ENCODE measurements around the gene HES2.
"Not testable (repeated sequence)": the region's sequence is repeated elsewhere in the genome, so short reads cannot be mapped to it uniquely, and the experiment has no call there.

The HES2 gene

DNA sequence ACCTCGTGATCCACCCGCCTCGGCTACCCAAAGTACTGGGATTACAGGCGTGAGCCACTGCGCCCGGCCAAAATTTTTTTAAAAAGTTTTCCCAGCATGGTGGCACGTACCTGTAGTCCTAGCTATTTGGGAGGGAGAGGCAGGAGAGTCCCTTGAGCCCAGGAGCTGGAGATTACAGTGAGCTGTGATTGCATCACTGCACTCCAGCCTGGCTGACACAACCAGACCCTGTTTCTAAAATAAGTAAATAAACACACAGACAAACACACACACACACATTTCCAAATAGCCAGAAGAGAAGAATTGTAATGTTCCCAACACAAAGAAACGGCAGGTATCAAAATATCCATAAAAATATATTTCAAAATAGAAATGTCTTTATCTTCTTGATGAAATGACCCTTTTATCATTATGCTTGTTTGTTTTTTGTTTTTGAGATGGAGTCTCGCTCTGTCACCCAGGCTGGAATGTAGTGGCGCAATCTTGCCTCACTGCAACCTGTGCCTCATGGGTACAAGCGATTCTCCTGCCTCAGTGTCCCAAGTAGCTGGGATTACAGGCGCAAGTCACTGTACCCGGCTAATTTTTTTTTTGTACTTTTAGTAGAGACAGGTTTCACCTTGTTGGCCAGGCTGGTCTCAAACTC lies 9.3 kb downstream of the HES2 start:
- WGBS, result 93% methylated on average over 12 of the region's 13 CpGs
- Histone ChIP-seq H3K27me3 (ENCODE audit: insufficient read depth, low read length) (peaks cover 33% of the 10 kb centered on the region), H3K27ac (ENCODE audit: low read depth, low read length) (no peak overlapping the region), H3K36me3 (ENCODE audit: insufficient read depth, low read length) (no peaks in the 10 kb centered on the region), H3K9ac (ENCODE audit: low read depth, low read length) (no peak overlapping the region), H3K4me1 (ENCODE audit: insufficient read depth, low read length) (peaks cover 8% of the 10 kb centered on the region; the same call in 1 of the 2 replicates), H3K4me3 (ENCODE audit: low read length) (no peak overlapping the region), H3K9me3 (ENCODE audit: insufficient read depth, low read depth, low read length) (no peaks in the 10 kb centered on the region)

DNA sequence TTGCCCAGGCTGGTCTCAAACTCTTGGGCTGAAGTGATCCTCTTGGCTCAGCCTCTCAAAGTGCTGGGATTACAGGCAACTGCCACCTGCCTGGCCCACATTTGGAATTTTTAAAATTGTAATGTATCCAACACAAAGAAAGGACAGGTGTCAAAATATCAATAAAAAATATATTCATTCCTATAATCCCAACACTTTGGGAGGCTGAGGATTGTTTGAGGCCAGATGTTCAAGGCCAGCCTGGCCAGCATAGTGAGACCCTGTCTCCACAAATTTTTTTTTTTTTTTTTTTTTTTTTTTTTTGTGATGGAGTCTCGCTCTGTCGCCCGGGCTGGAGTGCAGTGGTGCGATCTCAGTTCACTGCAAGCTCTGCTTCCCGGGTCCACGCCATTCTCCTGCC lies 10.0 kb downstream of the HES2 start:
- no peak overlapping the region for H3K9ac ChIP-seq (ENCODE audit: low read depth, low read length)
- WGBS, result 94% methylated on average over 6 of the region's 6 CpGs
- H3K27ac ChIP-seq (ENCODE audit: low read depth, low read length), result no peak overlapping the region
- no peaks in the 10 kb centered on the region for H3K36me3 ChIP-seq (ENCODE audit: insufficient read depth, low read length)
- H3K4me3 ChIP-seq (ENCODE audit: low read length), result no peak overlapping the region
- H3K4me1 ChIP-seq (ENCODE audit: insufficient read depth, low read length), result 0 out of 2 replicates have a peak, but pooled peaks cover 2% of the 10 kb centered on the region
- no peaks in the 10 kb centered on the region for H3K9me3 ChIP-seq (ENCODE audit: insufficient read depth, low read depth, low read length)
- H3K27me3 ChIP-seq (ENCODE audit: insufficient read depth, low read length), result peaks cover 33% of the 10 kb centered on the region

GRCh38 chr1:6409053-6409452 lies 10.7 kb downstream of the HES2 start:
- H3K9ac ChIP-seq (ENCODE audit: low read depth, low read length), result no peak overlapping the region
- no peak overlapping the region for H3K4me3 ChIP-seq (ENCODE audit: low read length)
- no peaks in the 10 kb centered on the region for H3K4me1 ChIP-seq (ENCODE audit: insufficient read depth, low read length)
- 95% methylated on average over 4 of the region's 4 CpGs for WGBS
- no peaks in the 10 kb centered on the region for H3K9me3 ChIP-seq (ENCODE audit: insufficient read depth, low read depth, low read length)
- no peaks in the 10 kb centered on the region for H3K36me3 ChIP-seq (ENCODE audit: insufficient read depth, low read length)
- H3K27me3 ChIP-seq (ENCODE audit: insufficient read depth, low read length), result peaks cover 27% of the 10 kb centered on the region
- H3K27ac ChIP-seq (ENCODE audit: low read depth, low read length), result no peak overlapping the region

DNA sequence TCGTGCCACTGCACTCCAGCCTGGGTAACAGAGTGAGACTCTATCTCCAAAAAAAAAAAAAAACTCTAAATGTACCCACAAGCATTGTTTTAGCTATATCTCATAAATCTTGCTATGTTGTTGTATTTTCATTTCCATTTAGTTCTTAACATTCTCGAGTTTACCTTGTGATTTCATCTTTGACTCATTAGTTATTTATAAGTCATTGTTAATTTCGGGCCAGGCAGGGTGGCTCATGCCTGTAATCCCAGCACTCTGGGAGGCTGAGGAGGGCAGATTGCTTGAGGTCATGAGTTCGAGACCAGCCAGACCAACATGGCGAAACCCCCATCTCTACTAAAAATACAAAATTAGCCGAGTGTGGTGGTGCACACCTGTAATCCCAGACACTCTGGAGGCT lies 11.7 kb downstream of the HES2 start:
- H3K4me3 ChIP-seq (ENCODE audit: low read length), result no peak overlapping the region
- H3K27ac ChIP-seq (ENCODE audit: low read depth, low read length), result no peak overlapping the region
- WGBS, result 90% methylated on average over 5 of the region's 6 CpGs
- H3K9ac ChIP-seq (ENCODE audit: low read depth, low read length), result no peak overlapping the region
- peaks cover 19% of the 10 kb centered on the region for H3K27me3 ChIP-seq (ENCODE audit: insufficient read depth, low read length)
- H3K36me3 ChIP-seq (ENCODE audit: insufficient read depth, low read length), result no peaks in the 10 kb centered on the region
- no peaks in the 10 kb centered on the region for H3K9me3 ChIP-seq (ENCODE audit: insufficient read depth, low read depth, low read length)
- H3K4me1 ChIP-seq (ENCODE audit: insufficient read depth, low read length), result no peaks in the 10 kb centered on the region

DNA sequence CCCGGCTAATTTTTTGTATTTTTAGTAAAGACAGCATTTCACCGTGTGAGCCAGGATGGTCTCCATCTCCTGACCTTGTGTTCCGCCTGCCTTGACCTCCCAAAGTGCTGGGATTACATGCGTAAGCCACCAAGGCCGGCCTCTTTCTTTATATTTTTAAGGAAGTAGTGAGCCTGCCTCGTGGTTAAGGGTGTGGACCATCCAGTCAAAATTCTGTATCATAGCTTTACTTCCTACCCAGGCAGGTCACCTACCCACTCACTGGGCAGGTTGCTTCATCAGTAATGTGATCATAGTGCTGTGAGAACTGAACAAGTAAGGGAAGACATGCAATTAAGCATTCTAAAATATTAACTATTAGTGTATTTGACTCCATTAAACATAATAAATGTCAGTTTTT lies 18.0 kb downstream of the HES2 start:
- H3K27me3 ChIP-seq (ENCODE audit: insufficient read depth, low read length), result peaks cover 8% of the 10 kb centered on the region
- WGBS, result 82% methylated on average over 5 of the region's 6 CpGs
- no peak overlapping the region for H3K27ac ChIP-seq (ENCODE audit: low read depth, low read length)
- no peaks in the 10 kb centered on the region for H3K4me1 ChIP-seq (ENCODE audit: insufficient read depth, low read length)
- H3K4me3 ChIP-seq (ENCODE audit: low read length), result no peak overlapping the region
- no peaks in the 10 kb centered on the region for H3K36me3 ChIP-seq (ENCODE audit: insufficient read depth, low read length)
- no peaks in the 10 kb centered on the region for H3K9me3 ChIP-seq (ENCODE audit: insufficient read depth, low read depth, low read length)
- no peak overlapping the region for H3K9ac ChIP-seq (ENCODE audit: low read depth, low read length)

DNA sequence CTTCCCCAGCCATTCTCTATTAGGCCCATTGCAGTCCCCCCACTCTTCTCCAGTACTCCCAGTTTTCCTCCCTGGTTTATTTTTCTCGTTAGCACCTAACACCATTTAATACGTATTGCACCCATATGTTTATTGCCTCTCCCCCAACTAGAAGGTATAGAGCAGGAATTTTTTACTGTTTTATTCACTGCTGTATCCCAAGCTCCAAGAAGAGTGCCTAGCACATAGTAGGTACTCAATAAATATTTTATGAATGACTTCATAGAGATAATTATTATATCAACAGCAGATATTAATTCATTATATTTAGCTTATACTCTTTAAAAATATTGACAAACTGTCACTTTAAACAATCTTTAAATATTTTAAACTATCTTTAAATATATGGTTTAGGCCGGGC lies 20.4 kb downstream of the HES2 start:
- WGBS, result 95% methylated on average over 3 of the region's 3 CpGs
- Histone ChIP-seq H3K27me3 (ENCODE audit: insufficient read depth, low read length) (no peaks in the 10 kb centered on the region), H3K36me3 (ENCODE audit: insufficient read depth, low read length) (no peaks in the 10 kb centered on the region), H3K9me3 (ENCODE audit: insufficient read depth, low read depth, low read length) (no peaks in the 10 kb centered on the region), H3K27ac (ENCODE audit: low read depth, low read length) (no peak overlapping the region), H3K9ac (ENCODE audit: low read depth, low read length) (no peak overlapping the region), H3K4me1 (ENCODE audit: insufficient read depth, low read length) (0 out of 2 replicates have a peak, but pooled peaks cover under 1% of the 10 kb centered on the region), H3K4me3 (ENCODE audit: low read length) (no peak overlapping the region)

- H3K27ac ChIP-seq (ENCODE audit: low read depth, low read length), result no peak overlapping the region
Observed at GRCh38 chr1:6397844-6398441, 21.8 kb downstream of the HES2 start.

GRCh38 chr1:6396998-6397397 lies 22.7 kb downstream of the HES2 start:
- no peaks in the 10 kb centered on the region for H3K36me3 ChIP-seq (ENCODE audit: insufficient read depth, low read length)
- peaks cover 8% of the 10 kb centered on the region; the same call in 1 of the 2 replicates for H3K27me3 ChIP-seq (ENCODE audit: insufficient read depth, low read length)
- H3K9me3 ChIP-seq (ENCODE audit: insufficient read depth, low read depth, low read length), result no peaks in the 10 kb centered on the region
- H3K4me1 ChIP-seq (ENCODE audit: insufficient read depth, low read length), result peaks cover 10% of the 10 kb centered on the region; the same call in 1 of the 2 replicates
- H3K4me3 ChIP-seq (ENCODE audit: low read length), result no peak overlapping the region
- no peak overlapping the region for H3K27ac ChIP-seq (ENCODE audit: low read depth, low read length)
- H3K9ac ChIP-seq (ENCODE audit: low read depth, low read length), result no peak overlapping the region

More at GRCh38 chr1:6397844-6398441, 21.8 kb downstream of the HES2 start:
- Histone ChIP-seq H3K36me3 (ENCODE audit: insufficient read depth, low read length) (no peaks in the 10 kb centered on the region), H3K4me3 (ENCODE audit: low read length) (no peak overlapping the region), H3K27me3 (ENCODE audit: insufficient read depth, low read length) (no peaks in the 10 kb centered on the region), H3K4me1 (ENCODE audit: insufficient read depth, low read length) (0 out of 2 replicates have a peak, but pooled peaks cover 4% of the 10 kb centered on the region), H3K9me3 (ENCODE audit: insufficient read depth, low read depth, low read length) (no peaks in the 10 kb centered on the region), H3K9ac (ENCODE audit: low read depth, low read length) (no peak overlapping the region)
- 85% methylated on average over 10 of the region's 10 CpGs for WGBS

DNA sequence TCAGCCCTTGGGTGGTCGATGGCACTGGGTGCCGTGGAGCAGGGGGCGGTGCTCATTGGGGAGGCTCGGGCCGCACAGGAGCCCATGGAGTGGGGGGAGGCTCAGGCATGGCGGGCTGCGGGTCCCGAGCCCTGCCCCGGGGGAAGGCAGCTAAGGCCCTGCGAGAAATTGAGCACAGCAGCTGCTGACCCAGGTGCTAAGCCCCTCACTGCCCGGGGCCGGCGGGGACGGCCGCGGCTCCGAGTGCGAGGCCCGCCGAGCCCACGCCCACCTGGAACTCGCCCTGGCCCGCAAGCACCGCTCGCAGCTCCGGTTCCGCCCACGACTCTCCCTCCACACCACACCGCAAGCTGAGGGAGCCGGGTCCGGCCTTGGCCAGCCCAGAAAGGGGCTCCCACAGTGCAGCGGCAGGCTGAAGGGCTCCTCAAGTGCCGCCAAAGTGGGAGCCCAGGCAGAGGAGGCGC lies 23.9 kb downstream of the HES2 start:
- H3K9me3 ChIP-seq (ENCODE audit: insufficient read depth, low read depth, low read length); H3K27me3 ChIP-seq (ENCODE audit: insufficient read depth, low read length); H3K27ac ChIP-seq (ENCODE audit: low read depth, low read length); H3K9ac ChIP-seq (ENCODE audit: low read depth, low read length); H3K4me3 ChIP-seq (ENCODE audit: low read length); H3K36me3 ChIP-seq (ENCODE audit: insufficient read depth, low read length): not testable (repeated sequence)
- 97% methylated on average over 34 of the region's 34 CpGs for WGBS
- peaks cover 13% of the 10 kb centered on the region; the same call in 1 of the 2 replicates for H3K4me1 ChIP-seq (ENCODE audit: insufficient read depth, low read length)

DNA sequence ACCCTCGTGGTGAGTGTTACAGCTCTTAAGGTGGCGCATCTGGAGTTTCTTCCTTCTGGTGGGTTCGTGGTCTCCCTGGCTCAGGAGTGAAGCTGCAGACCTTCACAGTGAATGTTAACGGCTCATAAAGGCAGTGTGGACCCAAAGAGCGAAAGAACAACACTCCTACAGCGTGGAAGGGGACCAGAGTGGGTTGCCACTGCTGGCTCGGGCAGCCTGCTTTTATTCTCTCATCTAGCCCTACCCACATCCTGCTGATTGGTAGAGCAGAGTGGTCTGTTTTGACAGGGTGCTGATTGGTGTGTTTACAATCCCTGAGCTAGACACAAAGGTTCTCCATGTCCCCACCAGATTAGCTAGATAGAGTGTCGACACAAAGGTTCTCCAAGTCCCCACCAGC lies 24.6 kb downstream of the HES2 start:
- peaks cover 13% of the 10 kb centered on the region; the same call in 1 of the 2 replicates for H3K4me1 ChIP-seq (ENCODE audit: insufficient read depth, low read length)
- WGBS, result 93% methylated on average over 7 of the region's 8 CpGs
- not testable (repeated sequence) for H3K27me3 ChIP-seq (ENCODE audit: insufficient read depth, low read length); H3K27ac ChIP-seq (ENCODE audit: low read depth, low read length); H3K9ac ChIP-seq (ENCODE audit: low read depth, low read length); H3K9me3 ChIP-seq (ENCODE audit: insufficient read depth, low read depth, low read length); H3K36me3 ChIP-seq (ENCODE audit: insufficient read depth, low read length); H3K4me3 ChIP-seq (ENCODE audit: low read length)

- H3K4me3 ChIP-seq (ENCODE audit: low read length), result peak within 1 kb of the TSS; percentile 89
- WGBS, result under 1% methylated on average over 86 of the region's 87 CpGs
- no peaks in the 10 kb centered on the region for H3K9me3 ChIP-seq (ENCODE audit: insufficient read depth, low read depth, low read length)
- H3K9ac ChIP-seq (ENCODE audit: low read depth, low read length), result peak within 1 kb of the TSS; percentile 94
- H3K27me3 ChIP-seq (ENCODE audit: insufficient read depth, low read length), result peaks cover 10% of the 10 kb centered on the region; the same call in 1 of the 2 replicates
- no peaks in the 10 kb centered on the region for H3K36me3 ChIP-seq (ENCODE audit: insufficient read depth, low read length)
- peaks cover 13% of the 10 kb centered on the region; the same call in 1 of the 2 replicates for H3K4me1 ChIP-seq (ENCODE audit: insufficient read depth, low read length)
- peak within 1 kb of the TSS; percentile 97 for H3K27ac ChIP-seq (ENCODE audit: low read depth, low read length)
Observed at GRCh38 chr1:6393400-6394187, 26.1 kb downstream of the HES2 start, which contains the start of gene ACOT7. ACOT7 (minus strand) TSS chr1:6393767; CDS start chr1:6393399, 368 bp downstream.

All from HUES64 (cell line).